ENCODE data around the gene DDX51. TPM values are rescaled to one million over a fixed set of nuclear protein-coding genes. Genes with fewer than 3 reads are reported as not detected.

The DDX51 gene, protein sequence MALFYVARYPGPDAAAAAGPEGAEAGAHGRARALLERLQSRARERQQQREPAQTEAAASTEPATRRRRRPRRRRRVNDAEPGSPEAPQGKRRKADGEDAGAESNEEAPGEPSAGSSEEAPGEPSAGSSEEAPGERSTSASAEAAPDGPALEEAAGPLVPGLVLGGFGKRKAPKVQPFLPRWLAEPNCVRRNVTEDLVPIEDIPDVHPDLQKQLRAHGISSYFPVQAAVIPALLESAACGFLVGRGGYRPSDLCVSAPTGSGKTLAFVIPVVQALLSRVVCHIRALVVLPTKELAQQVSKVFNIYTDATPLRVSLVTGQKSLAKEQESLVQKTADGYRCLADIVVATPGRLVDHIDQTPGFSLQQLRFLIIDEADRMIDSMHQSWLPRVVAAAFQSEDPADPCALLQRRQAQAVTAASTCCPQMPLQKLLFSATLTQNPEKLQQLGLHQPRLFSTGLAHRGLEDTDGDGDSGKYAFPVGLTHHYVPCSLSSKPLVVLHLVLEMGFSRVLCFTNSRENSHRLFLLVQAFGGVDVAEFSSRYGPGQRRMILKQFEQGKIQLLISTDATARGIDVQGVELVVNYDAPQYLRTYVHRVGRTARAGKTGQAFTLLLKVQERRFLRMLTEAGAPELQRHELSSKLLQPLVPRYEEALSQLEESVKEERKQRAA
- total RNA-seq, result 10 to 100 TPM; 18.7 to 78.4 (median 32.2) TPM

DNA sequence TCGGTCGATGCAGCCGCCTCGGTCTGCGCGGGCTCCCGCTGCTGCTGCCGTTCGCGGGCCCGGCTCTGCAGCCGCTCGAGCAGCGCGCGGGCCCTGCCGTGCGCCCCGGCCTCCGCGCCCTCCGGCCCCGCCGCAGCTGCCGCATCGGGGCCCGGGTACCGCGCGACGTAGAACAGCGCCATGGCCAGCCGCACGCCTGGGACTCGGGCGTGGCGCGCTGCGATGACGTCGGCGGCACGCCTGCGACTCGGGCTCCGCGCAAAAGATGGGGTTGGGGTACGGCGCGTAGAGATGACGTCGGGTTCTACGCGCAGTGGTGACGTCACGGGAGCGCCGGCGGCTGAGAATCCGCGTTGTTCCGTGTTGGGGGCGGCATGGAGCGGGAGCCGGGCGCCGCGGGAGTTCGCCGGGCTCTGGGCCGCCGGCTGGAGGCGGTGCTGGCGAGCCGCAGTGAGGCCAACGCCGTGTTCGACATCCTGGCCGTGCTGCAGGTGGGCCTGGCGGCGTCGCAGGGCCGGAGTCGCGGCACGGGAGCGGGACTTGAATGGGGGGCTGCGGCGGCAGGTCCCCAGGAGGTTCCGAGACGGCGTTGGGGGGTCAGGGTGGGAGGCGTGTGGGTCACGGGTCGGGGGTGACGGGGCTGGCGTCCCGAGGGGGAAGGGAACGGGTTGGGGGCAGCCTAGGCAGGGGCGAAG lies at the start of gene DDX51, which contains the start of gene NOC4L:
Gene DDX51 (minus strand): TSS at position 205 of the 695 bp plus-strand sequence. CDS start 23 bp downstream, at position 182.
Gene NOC4L (plus strand): TSS at position 343 of the 695 bp plus-strand sequence. CDS start 32 bp downstream, at position 375.
- peak; percentile 93 to 97 (median 97) for DNase-seq
- Histone ChIP-seq H3K4me3 (peak within 1 kb of the TSS; percentile 64 to 100 (median 99)), H3K9me3 (no peaks in the 10 kb centered on the region), H3K36me3 (peaks cover 0 to 40% (median 0%) of the 10 kb centered on the region in 3 donors), H3K27me3 (no peaks in the 10 kb centered on the region), H3K27ac (peak within 1 kb of the TSS; percentile 82 to 88 (median 85)), H3K4me1 (peaks cover 5 to 26% (median 17%) of the 10 kb centered on the region in 4 donors)
- TF ChIP-seq, protein P1, sequence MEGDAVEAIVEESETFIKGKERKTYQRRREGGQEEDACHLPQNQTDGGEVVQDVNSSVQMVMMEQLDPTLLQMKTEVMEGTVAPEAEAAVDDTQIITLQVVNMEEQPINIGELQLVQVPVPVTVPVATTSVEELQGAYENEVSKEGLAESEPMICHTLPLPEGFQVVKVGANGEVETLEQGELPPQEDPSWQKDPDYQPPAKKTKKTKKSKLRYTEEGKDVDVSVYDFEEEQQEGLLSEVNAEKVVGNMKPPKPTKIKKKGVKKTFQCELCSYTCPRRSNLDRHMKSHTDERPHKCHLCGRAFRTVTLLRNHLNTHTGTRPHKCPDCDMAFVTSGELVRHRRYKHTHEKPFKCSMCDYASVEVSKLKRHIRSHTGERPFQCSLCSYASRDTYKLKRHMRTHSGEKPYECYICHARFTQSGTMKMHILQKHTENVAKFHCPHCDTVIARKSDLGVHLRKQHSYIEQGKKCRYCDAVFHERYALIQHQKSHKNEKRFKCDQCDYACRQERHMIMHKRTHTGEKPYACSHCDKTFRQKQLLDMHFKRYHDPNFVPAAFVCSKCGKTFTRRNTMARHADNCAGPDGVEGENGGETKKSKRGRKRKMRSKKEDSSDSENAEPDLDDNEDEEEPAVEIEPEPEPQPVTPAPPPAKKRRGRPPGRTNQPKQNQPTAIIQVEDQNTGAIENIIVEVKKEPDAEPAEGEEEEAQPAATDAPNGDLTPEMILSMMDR (IDR thresholded peaks at IDR 0.05), result peak in 3 of 6 experiments; percentile 16 to 43 (median 35)
- peak; percentile 60 for TF ChIP-seq POLR2A (IDR thresholded peaks at IDR 0.05)

DNA sequence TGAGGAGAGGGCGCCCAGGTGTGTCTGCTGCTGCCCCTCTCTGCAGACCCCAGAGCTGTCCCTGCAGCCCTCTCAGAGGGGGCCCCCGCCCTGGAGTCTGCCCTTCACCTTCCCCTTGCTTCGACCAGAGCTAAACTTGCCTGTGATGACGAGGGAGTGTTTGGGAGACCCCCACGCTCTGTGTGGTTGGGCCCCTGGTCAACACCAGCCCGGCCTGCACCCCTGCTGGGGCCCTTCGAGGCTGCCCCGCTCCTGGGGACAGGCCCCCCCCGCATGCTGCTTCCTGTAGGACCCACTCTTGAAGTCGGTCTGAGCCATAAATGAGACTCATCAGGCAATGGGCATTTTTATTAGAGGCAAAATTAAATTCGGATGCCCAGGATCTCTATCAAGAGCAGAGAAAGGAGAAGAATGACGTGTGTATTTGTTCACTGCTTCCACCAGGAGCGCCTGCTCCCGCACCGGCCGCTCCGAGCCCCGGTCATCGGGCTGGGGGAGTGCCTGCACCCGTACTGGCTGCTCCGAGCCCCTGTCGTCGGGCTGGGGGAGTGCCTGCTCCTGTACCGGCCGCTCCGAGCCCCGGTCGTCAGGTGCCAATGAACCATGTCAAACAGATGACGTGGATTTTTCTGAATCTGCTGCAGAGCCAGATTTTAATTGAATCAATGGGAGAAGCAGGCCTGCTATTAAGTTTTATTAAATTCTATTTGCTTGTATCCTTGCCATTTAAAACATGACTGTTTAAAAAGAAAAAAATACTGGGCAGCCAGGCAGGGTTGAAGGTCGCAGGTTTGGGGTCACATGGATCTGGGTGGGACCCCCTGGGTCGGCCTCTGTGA lies 47.8 kb upstream of the DDX51 start:
- Histone ChIP-seq H3K4me1 (peaks cover 0 to 17% (median 7%) of the 10 kb centered on the region in 4 donors), H3K36me3 (no peaks in the 10 kb centered on the region), H3K9me3 (peaks cover 0 to 7% (median 3%) of the 10 kb centered on the region in 4 donors), H3K27ac (no peak overlapping the region), H3K4me3 (no peak overlapping the region), H3K27me3 (no peaks in the 10 kb centered on the region)
- TF ChIP-seq POLR2A (IDR thresholded peaks at IDR 0.05), result no peak
- TF ChIP-seq, protein P1 (IDR thresholded peaks at IDR 0.05), result no peak
- no peak for DNase-seq

DNA sequence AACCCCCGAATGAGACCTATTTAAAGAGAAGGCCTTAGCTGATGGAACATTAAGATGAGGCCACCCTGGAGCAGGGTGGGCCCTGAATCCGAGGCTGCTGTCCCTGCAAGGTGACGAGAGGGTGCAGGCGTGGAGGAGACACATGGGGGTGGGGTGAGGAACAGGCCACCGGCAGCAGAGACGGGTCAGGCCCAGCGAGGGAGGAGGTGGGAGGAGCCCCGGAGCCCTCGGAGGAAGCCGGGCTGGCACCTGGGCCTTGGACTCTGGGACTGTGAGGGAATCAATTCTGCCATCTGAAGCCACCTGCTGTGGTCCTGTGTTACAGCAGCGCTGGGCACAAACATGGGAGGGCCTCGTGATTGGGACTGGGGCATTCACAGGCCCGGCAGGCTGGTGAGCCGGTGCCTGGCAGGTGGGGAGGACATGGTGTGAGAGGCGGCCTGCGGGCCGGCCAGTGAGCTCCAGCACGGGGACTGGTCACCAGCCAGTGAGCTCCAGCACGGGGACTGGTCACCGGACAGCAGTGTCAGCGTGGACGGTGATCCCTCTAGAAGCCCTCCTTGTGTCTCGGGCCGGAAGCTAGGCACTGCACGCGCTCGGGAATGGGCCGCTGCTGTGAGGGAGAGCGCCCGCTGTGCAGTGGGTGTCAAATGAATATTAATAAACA lies 46.8 kb upstream of the DDX51 start:
- no peaks in the 10 kb centered on the region for H3K27me3 ChIP-seq
- TF ChIP-seq POLR2A (IDR thresholded peaks at IDR 0.05), result no peak
- TF ChIP-seq, protein P1 (IDR thresholded peaks at IDR 0.05), result no peak
- H3K4me3 ChIP-seq, result no peak overlapping the region
- H3K27ac ChIP-seq, result no peak overlapping the region
- DNase-seq, result no peak
- H3K9me3 ChIP-seq, result peaks cover 0 to 14% (median 3%) of the 10 kb centered on the region in 4 donors
- peaks cover 0 to 17% (median 7%) of the 10 kb centered on the region in 4 donors for H3K4me1 ChIP-seq
- H3K36me3 ChIP-seq, result no peaks in the 10 kb centered on the region

DNA sequence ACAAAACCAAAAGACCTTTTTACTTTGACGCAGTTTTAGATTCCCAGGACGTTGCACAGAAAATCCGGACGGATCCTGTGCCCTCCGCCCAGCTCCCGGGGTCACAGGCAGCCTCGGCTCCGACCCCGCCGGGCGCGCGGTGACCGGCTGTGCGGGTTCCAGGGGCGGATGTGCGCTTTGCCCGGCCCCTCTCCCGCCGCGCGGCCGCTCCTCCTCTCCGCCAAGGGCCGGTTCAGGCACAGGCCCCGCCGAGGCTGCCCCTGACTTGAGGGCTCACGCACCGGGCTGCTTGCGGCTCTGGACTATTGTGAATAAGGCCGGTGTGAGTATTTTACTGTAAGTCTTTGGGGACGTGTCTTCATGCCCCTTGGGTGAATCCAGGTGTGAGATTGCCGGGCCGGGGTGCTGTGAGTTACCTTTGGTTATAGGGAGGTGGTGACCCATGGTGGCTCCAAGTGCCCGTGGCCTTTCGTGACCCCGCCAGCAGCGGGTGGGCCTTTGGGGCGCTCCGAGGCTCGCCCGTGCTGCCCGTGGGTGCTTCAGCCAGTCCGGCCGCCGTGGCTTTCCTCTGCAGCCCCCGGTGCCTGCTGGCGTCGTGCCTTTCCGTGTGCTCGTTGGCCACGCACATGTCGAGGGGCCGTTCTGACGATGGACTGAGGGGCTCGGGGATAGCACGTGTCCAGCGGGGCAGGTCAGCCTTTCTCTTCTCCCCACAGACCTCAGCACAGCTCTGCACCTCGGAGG lies 46.1 kb upstream of the DDX51 start:
- peak overlapping the region; percentile 49 to 64 (median 60) for H3K4me3 ChIP-seq
- peaks cover 0 to 17% (median 7%) of the 10 kb centered on the region in 4 donors for H3K4me1 ChIP-seq
- TF ChIP-seq, protein P1 (IDR thresholded peaks at IDR 0.05), result peak in 1 of 6 experiments; percentile 10
- TF ChIP-seq POLR2A (IDR thresholded peaks at IDR 0.05), result no peak
- peak overlapping the region; percentile 47 to 80 (median 64) for H3K27ac ChIP-seq
- peak in 2 of 3 donors; percentile 58 to 61 for DNase-seq
- H3K9me3 ChIP-seq, result peaks cover 0 to 20% (median 3%) of the 10 kb centered on the region in 4 donors
- H3K36me3 ChIP-seq, result no peaks in the 10 kb centered on the region
- no peaks in the 10 kb centered on the region for H3K27me3 ChIP-seq

All from Peyer's patch (tissue), 4 donors.